ENCODE measurements around the gene GRID2.

GRCh38 chr4:93359586-93359985 is 1055.8 kb downstream of the GRID2 start:
- TF ChIP-seq CTCF (IDR thresholded peaks at IDR 0.05; ENCODE audit: poor library complexity, severe bottlenecking), result no peak
- no peak for TF ChIP-seq EZH2 (IDR thresholded peaks at IDR 0.05; ENCODE audit: borderline replicate concordance, insufficient read depth, low read length, poor library complexity, severe bottlenecking)
- TF ChIP-seq POLR2AphosphoS5 (IDR thresholded peaks at IDR 0.05), result no peak
- no peak for TF ChIP-seq SMC3 (conservative IDR thresholded peaks at IDR 0.05; ENCODE audit: poor library complexity)

Measured in neural cell (in vitro differentiated cells).